Liver (tissue), 9 donors: ENCODE data around the gene CDH6. TPM values are rescaled to one million over a fixed set of nuclear protein-coding genes. Genes with fewer than 3 reads are reported as not detected.
"Not testable (repeated sequence)": the region's sequence is repeated elsewhere in the genome, so short reads cannot be mapped to it uniquely, and the experiment has no call there.

ENCODE experiments used
- DNase-seq: peaks from one replicate; pipeline ENCODE4 v3.0.0-alpha.2; 2017; ENCODE audit warnings: low spot score
- H3K27ac ChIP-seq, 2 donors: one replicate each; pipeline ENCODE4 v1.7.0; 2013; ENCODE audit warnings: inconsistent platforms in 2 of 2, low read length in 2 of 2, control low read depth in 1 of 2, low read depth in 1 of 2, mild to moderate bottlenecking in 1 of 2
- H3K27me3 ChIP-seq, 4 donors: one replicate each; pipeline versions ENCODE4 v1.6.1 to v1.7.0; 2013; ENCODE audit warnings: low read length in 3 of 4, inconsistent platforms in 1 of 4, mild to moderate bottlenecking in 1 of 4, moderate library complexity in 1 of 4; ENCODE audit not compliant: control insufficient read depth in 4 of 4, insufficient read depth in 4 of 4
- H3K36me3 ChIP-seq, 4 donors: one replicate each; pipeline versions ENCODE4 v1.6.1 to v1.7.0; 2013; ENCODE audit warnings: low read length in 3 of 4, mild to moderate bottlenecking in 3 of 4, low read depth in 1 of 4, moderate library complexity in 1 of 4; ENCODE audit not compliant: control insufficient read depth in 4 of 4, insufficient read depth in 3 of 4
- H3K4me1 ChIP-seq, 4 donors: one replicate each; pipeline versions ENCODE4 v1.6.1 to v1.7.0; 2013; ENCODE audit warnings: low read length in 3 of 4, mild to moderate bottlenecking in 3 of 4, moderate library complexity in 1 of 4; ENCODE audit not compliant: control insufficient read depth in 4 of 4, insufficient read depth in 4 of 4
- H3K4me3 ChIP-seq, 3 donors: one replicate each; pipeline versions ENCODE4 v1.6.1 to v1.7.0; 2013; ENCODE audit warnings: low read length in 3 of 3, control low read depth in 1 of 3, low read depth in 1 of 3, mild to moderate bottlenecking in 1 of 3
- H3K9ac ChIP-seq, 2 donors: one replicate each; pipeline ENCODE4 v1.7.0; 2013; ENCODE audit warnings: low read length in 2 of 2, mild to moderate bottlenecking in 2 of 2, moderate library complexity in 2 of 2, control low read depth in 1 of 2, low read depth in 1 of 2
- H3K9me3 ChIP-seq, 4 donors: one replicate each; pipeline versions ENCODE4 v1.6.1 to v1.7.0; 2013; ENCODE audit warnings: low read length in 3 of 4; ENCODE audit not compliant: control insufficient read depth in 4 of 4
- CTCF ChIP-seq: fragments of 150-350 bp; IDR thresholded peaks from 2 replicates; pipeline ENCODE4 v1.5.1; 2017; ENCODE audit warnings: improper control_type of control experiment, low read depth, low read length; ENCODE audit not compliant: missing input control
- FOXA1 ChIP-seq: IDR thresholded peaks from 2 replicates; pipeline ENCODE4 v1.6.1; 2016; ENCODE audit warnings: antibody characterized with exemption
- FOXA2 ChIP-seq: IDR thresholded peaks from 2 replicates; pipeline ENCODE4 v1.6.1; 2016; ENCODE audit warnings: antibody characterized with exemption
- HNF4A ChIP-seq, 2 donors: conservative IDR thresholded peaks; 2 replicates each; pipeline ENCODE4 v1.6.1; 2016; ENCODE audit warnings: antibody characterized with exemption in 2 of 2, mild to moderate bottlenecking in 2 of 2
- HNF4G ChIP-seq: IDR thresholded peaks from 2 replicates; pipeline ENCODE4 v1.6.1; 2016; ENCODE audit warnings: antibody characterized with exemption
- JUND ChIP-seq, 2 donors: IDR thresholded peaks; 2 replicates each; pipeline ENCODE4 v1.6.1; 2016; ENCODE audit warnings: antibody characterized with exemption in 2 of 2
- MAX ChIP-seq: IDR thresholded peaks from 2 replicates; pipeline ENCODE4 v1.6.1; 2016; ENCODE audit warnings: antibody characterized with exemption
- NR2F2 ChIP-seq: IDR thresholded peaks from 2 replicates; pipeline ENCODE4 v1.6.1; 2016; ENCODE audit warnings: antibody characterized with exemption
- RXRA ChIP-seq, 2 donors: IDR thresholded peaks; 2 replicates each; pipeline ENCODE4 v1.6.1; 2017 to 2018; ENCODE audit warnings: antibody characterized with exemption in 2 of 2, mild to moderate bottlenecking in 1 of 2
- TAF1 ChIP-seq: conservative IDR thresholded peaks from 2 replicates; pipeline ENCODE4 v1.6.1; 2016; ENCODE audit warnings: antibody characterized with exemption, mild to moderate bottlenecking
- ZBTB33 ChIP-seq: IDR thresholded peaks from 2 replicates; pipeline ENCODE4 v1.6.1; 2016; ENCODE audit warnings: antibody characterized with exemption
- WGBS: extraction: QIAGEN DNeasy Blood & Tissue Kit; methylation state at CpG from one replicate; pipeline ENCODE4 v1.1.7; 2013; 5-methylcytosine and 5-hydroxymethylcytosine counted together
- polyA plus RNA-seq, 2 donors: library from polyadenylated mRNA; stranded (reverse) in 1 of 2; unstranded in 1 of 2; fragments of 200-250 nt in 1 of 2; fragments of >200 nt in 1 of 2; fragmentation: Nextera tagmentation in 1 of 2; extraction: Ambion mirVana in 1 of 2; gene quantifications; one replicate each; pipeline versions ENCODE4 v1.2.1 to v1.2.3, GENCODE V29; 2013 to 2015
- total RNA-seq, 2 donors: library from RNA; depleted of rRNA; stranded (reverse); fragments of >200 nt; gene quantifications; one replicate each; pipeline ENCODE4 v1.2.3, GENCODE V29; 2014
- donor health status: healthy.
- donor health status: healthy.
- donor health status: healthy.
- donor health status: healthy.
- donor health status: healthy.

Gene CDH6
- total and polyA plus RNA-seq, 4 donors, result 0.18 to 3.7 (median 0.84) TPM

GRCh38 chr5:31359839-31360238, 166.4 kb downstream of the CDH6 start:
- WGBS, result 66% methylated on average over 3 of the region's 3 CpGs
- Histone ChIP-seq H3K9me3 (peaks cover 0 to 3% (median 1%) of the 10 kb centered on the region in 4 donors), H3K36me3 (no peaks in the 10 kb centered on the region), H3K27ac (no peak overlapping the region), H3K27me3 (peaks cover 0 to 5% (median 0%) of the 10 kb centered on the region in 4 donors), H3K9ac (no peak overlapping the region), H3K4me1 (no peaks in the 10 kb centered on the region), H3K4me3 (no peak overlapping the region)
- no peak for DNase-seq
- TF ChIP-seq RXRA (IDR thresholded peaks at IDR 0.05) (no peak), HNF4G (no peak), ZBTB33 (no peak), MAX (no peak), CTCF (no peak), FOXA1 (no peak), TAF1 (no peak), NR2F2 (no peak), HNF4A (conservative IDR thresholded peaks at IDR 0.05) (no peak), FOXA2 (no peak), JUND (IDR thresholded peaks at IDR 0.05) (no peak)

- DNase-seq, result no peak
- Histone ChIP-seq H3K27me3 (peaks cover 0 to 5% (median 0%) of the 10 kb centered on the region in 4 donors), H3K4me3 (no peak overlapping the region), H3K4me1 (no peaks in the 10 kb centered on the region), H3K9ac (no peak overlapping the region), H3K27ac (no peak overlapping the region), H3K9me3 (peaks cover 0 to 3% (median 0%) of the 10 kb centered on the region in 4 donors), H3K36me3 (no peaks in the 10 kb centered on the region)
- TF ChIP-seq NR2F2 (no peak), RXRA (IDR thresholded peaks at IDR 0.05) (peak in 1 of 2 donors; percentile 27)
- 61% methylated on average over 1 of the region's 1 CpG for WGBS
These were observed 167.7 kb downstream of the CDH6 start for GRCh38 chr5:31361234-31361633.

GRCh38 chr5:31361704-31362528, 168.4 kb downstream of the CDH6 start:
- not testable (repeated sequence) for H3K27ac ChIP-seq, H3K9ac ChIP-seq

More at GRCh38 chr5:31361704-31362528, 168.4 kb downstream of the CDH6 start:
- not testable (repeated sequence) for DNase-seq, H3K4me1 ChIP-seq, H3K9me3 ChIP-seq, H3K27me3 ChIP-seq, H3K36me3 ChIP-seq, H3K4me3 ChIP-seq
- 71% methylated on average over 6 of the region's 6 CpGs for WGBS
